HG03066 (cell line): ENCODE results near the gene GNA12.

Source experiments
- ATAC-seq: cut with Tn5 transposase; IDR thresholded peaks from one replicate; pipeline ENCODE4 v1.9.1; 2021; ENCODE audit warnings: low read depth; ENCODE audit not compliant: unreplicated experiment

GNA12 gene

DNA sequence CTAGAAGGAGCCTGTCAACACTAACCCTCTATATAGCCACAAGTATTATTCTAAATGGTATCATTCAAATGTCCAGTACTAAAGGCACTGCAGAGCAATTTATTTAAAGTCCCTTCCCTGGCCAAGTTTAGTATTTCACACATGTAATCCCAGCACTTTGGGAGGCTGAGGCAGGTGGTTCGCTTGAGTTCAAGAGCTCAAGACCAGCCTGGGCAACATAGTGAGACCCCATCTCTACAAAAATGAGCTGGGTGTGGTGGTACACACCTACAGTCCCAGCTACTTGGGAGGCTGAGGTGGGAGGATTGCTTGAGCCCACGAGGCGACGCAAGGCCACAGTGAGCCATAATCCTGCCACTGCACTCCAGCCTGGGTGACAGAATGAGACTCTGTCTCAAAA, 3.6 kb downstream of the GNA12 start:
- no peak for ATAC-seq

GRCh38 chr7:2838873-2839578, 5.1 kb downstream of the GNA12 start:
- peak; percentile 57 for ATAC-seq

- ATAC-seq = no peak
These were observed 5.7 kb downstream of the GNA12 start for GRCh38 chr7:2838451-2838850.

DNA sequence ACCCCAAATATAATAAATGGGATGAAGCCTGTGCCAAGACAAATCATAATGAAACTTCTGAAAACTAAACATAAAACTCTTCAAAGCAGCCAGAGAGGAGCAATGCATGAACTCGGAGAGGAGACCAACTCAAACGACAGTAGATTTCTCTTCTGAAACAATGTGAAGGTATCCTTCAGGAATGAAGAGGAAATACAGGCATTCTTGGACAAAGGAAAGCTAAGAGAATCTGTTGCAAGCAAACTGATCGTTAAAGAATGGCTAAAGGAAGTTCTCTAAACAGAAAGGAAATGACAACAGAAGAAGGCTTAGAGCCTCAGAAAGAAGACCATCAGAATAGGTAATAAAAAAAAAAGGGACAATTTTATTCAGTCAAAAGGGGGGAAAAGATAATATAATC, 6.6 kb downstream of the GNA12 start:
- no peak for ATAC-seq

DNA sequence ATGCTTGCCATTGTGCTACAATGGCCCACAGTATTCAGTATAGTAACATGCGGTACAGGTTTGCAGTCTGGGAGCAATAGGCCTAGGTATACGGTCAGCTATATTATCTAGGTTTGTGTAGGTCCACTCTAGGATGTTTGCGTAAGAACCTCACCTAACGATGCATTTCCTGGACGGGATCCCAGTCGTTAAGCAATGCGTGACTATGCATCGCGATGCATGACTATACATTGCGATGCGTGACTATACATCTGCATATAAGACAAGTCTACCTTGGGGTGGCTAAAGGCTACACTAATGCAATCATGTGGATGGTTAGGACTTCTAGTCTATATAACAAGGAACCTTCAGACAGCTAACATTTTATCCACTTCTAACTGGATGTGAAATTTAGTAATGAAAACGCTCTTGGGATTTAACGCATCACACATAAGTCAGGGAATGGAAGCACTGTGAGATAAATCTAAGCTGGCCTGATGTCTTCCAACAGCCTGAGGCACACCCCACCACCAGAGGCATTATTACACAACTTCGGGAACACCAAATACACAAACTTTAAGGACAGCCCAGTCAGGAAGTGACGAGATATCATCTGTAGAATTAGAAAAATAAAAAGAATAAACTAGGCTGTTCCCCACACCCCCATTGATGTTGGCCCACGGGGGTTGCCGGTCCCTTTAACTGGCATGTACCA, 9.2 kb downstream of the GNA12 start:
- ATAC-seq = no peak

GRCh38 chr7:2833083-2833910, 10.8 kb downstream of the GNA12 start:
- no peak for ATAC-seq

- no peak for ATAC-seq
These were observed 11.6 kb downstream of the GNA12 start for GRCh38 chr7:2832461-2832860.

DNA sequence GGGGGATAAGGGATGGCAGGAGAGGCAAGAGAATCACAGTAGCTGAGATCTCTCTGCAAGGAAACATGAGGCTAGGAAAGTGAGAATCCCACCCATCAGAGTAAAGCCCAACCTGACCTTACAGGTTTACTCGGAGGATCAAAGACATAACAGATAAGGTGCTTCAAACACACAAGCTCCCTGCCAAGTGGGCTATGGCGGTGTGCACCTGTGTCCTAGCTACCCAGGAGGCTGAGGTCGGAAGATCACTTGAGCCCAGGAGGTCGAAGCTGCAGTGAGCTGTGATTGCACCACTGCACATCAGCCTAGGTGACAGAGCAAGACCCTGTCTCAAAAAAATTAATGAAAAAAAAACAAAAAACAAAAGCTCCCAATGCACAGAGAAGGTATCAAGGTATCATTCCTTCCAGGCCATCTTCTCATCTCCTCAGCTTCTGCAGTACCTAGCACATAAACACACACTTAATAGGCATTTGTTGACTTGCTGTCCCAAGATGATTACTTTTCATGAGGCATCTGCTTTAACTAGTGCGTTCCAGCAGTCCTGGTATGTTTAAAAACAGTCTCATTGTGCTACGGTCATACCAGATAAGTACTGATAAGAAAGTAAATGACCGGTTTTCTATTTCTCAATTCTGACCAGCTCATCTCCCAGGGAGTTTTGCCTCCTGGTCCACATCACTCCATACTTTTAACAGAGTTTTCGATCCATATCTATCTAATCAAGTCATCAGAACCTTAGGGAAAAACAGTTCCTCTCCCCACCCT, 13.3 kb downstream of the GNA12 start:
- no peak for ATAC-seq

GRCh38 chr7:2829040-2829439, 15.1 kb downstream of the GNA12 start:
- no peak for ATAC-seq

DNA sequence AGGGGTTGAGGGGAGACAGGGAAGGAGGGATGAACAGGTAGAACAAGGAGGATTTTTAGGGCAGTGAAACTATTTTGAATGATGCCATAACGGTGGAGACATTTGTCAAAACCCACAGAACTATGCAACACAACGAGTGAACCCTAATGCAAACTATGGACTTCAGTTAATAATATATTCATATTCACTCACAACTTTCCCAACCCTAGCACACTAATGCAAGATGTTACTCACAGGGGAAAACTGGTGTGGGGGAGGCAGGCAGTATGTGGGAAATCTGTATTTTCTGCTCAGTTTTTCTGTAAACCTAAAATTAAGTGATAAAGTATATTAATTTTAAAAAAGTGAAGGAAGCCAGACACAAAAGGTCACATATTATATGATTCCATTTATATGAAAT, 17.3 kb downstream of the GNA12 start:
- no peak for ATAC-seq

GRCh38 chr7:2825559-2826227, 18.4 kb downstream of the GNA12 start:
- ATAC-seq = no peak

DNA sequence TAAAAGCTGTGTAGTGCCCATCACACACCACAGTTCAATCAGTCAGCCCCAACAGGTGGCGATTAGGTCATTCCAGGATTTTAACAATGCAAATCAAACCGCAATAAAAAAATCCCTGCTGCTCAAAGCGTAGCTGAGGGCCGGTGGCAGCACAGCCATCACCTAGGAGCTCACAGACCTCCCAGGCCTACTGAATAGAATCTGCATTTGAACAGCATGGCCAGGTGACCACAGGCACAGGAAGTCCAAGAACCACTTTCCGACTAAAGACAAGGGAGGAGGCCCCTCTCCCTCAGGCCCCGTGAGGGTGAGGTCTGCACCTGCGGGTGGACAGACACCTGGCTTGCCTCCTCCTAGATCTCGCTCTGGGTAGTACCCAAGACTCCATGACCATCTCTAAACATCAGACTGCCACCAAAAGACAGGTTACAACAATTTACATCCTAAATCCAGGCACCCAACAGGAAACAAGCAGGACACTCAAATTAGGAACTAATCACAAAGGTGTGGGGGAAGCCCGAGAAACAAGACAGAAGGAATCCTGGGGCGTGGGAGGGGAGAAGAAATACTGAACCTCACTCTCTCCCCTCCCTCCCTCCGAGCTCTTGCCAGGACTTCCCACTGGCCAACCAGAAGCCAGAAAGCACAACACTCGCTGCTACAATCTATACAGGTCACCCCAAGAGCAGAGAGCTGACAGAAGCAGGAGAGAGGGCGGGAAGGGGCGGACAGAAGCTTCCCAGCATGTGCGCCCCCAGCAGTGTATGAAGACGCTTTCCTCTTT, 19.2 kb downstream of the GNA12 start:
- ATAC-seq = no peak

DNA sequence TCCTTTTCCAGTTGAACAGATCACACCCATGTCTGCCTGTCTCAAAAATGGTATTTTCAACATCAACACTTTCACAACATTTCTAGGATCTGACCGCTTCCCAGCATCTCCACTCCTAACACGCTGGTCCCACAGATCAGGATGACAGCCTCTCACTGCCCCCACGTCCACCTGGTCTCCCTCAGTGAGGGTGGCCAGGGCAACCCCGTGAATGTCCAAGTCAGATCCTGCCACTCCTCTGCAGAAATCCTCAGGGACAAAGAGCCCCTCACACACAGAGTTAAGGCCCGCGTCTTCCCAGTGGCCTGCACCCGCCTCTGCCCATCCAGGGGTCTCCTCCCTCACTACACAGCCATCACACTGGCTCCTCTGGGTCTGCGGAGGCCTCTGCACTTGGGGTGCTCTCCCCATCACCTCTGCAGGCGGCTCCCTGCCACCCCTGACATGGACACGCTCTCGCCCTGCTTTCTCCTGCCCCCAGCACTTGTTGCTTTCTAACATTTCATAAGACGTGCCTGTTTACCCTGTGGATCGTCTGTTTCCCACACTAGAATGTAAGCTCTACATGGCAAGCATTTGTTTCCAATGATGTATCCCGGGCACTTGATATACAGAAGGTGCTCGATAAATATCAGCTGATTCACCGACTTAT, 20.0 kb downstream of the GNA12 start:
- no peak for ATAC-seq

DNA sequence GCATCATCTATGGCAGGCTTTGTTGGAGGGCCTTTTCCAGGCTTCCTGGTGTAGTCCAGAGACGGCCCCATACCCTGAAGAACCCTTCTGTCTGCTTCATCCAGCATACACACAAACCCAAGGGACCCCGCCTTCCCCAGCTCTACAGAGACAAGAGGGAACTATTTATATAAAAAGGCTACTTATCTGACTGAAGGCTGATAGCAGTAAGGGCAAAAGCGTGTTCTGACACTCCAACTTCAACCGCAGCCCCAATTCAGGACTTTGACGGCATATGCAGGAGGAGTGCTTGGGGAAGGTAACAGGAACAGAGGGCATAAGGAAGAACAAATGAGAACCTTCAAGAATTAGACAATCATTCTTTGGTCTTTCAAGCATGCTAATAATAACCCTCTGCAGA, 21.0 kb downstream of the GNA12 start:
- ATAC-seq = no peak

DNA sequence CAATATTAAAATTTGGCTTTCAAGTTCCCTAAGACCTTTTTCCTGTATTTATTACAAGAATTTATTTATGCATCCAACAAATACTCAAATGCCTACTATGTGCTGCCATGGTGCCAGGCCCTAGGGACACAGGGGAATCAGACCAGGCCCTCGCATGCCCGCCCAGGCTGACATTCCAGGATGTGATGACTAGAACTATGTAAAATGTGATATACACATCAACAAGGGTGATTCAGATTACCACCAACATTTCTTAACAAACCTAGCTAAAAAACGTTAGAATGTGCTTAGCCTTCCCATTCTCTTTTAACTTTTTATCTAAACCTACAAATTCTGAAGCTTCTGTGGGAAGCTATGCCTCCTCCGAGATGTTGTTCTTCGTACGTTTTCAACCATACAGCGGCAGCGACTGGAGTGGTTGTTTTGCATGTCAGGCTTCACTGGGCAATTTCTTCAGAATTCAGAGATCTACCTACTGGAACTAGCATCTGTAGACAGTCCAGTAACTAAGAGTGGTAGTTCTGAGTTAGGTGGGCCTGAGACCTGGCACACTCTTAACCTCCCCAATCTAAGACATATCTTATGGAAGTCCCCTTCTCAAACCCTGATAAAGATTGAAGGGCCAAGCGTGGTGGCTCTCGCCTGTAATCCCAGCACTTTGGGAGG, 22.1 kb downstream of the GNA12 start:
- ATAC-seq = no peak

GRCh38 chr7:2821161-2821841, 22.8 kb downstream of the GNA12 start:
- ATAC-seq = no peak

DNA sequence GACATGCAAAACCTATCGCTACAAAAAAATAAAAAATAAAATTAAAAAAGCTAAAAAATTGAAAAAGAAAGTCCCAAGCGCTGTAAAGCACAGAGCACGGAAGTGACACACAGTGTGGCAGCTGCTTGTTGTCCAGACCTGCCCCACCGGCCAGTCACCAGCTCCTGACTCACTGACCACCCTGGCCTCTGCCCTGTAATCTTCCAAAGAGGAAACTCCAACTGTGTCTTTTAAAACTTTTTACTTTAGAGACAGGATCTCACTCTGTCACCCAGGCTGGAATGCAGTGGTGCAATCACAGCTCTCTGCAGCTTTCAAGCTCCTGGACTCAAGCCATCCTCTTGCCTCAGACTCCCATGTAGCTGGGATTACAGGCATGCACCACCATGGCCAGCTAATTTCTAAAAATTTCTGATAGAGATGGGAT, 23.6 kb downstream of the GNA12 start:
- no peak for ATAC-seq

DNA sequence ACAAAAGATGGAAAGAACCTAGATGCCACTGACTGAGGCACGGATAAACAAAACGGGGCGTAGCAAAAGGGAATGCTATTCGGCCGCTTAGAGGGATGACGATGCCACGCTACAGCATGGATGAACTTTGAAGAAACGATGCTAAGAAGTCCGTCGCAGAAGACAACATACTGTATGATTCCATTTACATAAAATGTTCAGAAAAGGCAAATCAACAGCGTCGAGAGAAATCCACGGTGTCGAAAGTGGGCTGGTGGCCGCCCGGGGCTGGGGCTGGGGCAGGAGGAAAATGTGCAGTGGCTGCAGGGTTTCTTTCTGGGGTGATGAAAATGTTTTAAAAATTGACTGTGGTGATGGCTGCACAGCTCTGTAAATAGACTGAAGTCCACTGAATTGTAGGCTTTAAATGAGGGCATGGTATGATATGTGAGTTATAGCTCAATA, 24.1 kb downstream of the GNA12 start:
- ATAC-seq = no peak
